Amniotic stem cell (primary cell): Measurements from ENCODE around the gene LUZP2.

Experiments used
- DNase-seq: peaks from one replicate; lab custom pipeline; 2025; lab: John Stamatoyannopoulos, UW

LUZP2 gene

DNA sequence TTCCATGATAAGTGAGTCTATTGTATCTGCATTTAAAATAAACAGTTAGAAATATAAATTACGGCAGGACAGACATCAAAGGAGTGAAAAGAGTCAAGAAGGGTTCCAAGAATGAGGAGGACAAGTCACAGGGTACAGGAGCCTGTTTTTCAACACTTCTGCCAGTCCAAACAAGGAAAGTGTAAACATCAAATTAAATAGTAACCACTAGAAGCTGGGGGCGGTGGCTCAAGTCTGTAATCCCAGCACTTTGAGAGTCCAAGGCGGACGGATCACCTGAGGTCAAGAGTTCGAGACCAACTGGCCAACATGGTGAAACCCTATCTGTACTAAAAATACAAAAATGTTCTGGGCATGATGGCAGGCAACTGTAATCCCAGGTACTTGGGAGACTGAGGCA is 219.6 kb downstream of the LUZP2 start:
- no peak for DNase-seq

DNA sequence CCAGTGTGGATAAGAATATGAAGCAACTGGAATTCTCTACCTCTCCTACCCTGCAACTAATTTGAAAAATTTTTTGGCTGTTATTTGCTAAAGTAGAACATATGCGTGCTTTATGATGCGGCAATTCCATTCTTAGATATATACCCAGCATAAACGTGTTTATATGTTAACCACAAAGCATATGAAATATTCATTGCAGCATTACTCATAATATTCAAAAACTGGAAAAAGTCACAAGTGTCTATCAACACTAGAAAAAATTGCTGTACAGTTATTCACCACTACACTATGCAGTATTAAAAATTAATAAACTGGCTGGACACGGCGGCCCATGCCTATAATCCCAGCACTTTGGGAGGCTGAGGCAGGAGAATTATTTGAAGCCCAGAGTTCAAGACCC is 226.4 kb downstream of the LUZP2 start:
- DNase-seq, result no peak

DNA sequence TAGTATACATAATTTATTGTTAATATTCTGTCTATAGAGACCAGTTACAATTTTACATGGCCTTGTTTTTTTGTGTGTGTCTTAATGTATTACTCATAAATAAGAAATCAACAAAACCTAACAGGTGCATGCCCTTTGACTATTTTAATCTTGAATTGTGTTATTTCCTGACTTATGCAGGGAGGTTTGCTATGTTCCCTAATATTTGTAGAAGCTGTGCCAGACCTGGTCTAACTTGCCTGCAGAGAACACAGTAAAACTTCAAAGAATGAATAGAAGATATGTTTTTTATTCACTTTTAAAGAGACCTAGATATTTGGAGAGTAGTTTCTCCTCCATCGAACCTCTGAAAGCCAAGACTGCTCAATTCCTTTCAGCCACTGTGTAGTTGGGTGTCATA is 234.7 kb downstream of the LUZP2 start:
- DNase-seq, result no peak

DNA sequence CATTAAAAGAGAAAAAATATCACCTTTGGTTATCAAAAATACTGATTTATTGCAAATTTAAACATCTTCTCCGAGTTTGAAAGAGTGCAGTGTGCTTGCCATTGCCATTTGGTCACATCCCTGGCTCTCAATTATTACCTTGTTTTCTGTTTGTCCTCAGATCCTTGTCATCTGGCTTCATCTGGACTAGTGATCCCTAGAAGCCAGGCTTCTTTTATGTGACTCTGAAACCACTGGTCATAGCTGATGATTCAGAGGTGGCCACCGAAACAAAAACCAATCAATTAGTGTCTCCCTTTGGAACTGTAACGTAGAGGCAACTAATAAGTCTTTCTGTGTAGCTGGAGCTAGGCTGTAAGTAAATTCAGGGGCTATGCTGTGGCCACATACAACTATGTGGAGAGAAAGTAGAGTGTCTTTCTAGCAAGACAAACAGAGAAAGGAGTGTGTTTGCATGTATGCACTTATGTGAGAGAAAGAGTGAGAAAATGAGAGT is 237.9 kb downstream of the LUZP2 start:
- DNase-seq, result no peak

DNA sequence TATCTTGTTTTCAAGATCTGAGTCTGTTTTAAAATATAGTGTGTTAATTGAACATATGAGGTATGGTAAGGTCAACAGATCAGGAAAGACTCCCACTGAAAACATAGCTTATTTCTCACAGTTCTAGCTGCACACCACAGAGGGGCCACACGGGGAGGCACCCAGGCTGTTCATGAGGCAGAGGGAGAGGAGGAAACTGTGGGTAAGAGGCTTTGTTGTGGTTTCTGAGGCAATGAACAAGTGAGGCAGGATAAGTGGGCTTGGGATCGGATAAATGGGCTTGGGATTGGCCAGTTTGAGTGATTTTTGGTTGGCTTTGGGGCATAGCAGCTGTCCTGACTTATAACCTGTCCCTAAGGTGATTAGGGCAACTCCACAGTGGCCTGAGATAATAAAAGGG is 242.1 kb downstream of the LUZP2 start:
- DNase-seq, result no peak

DNA sequence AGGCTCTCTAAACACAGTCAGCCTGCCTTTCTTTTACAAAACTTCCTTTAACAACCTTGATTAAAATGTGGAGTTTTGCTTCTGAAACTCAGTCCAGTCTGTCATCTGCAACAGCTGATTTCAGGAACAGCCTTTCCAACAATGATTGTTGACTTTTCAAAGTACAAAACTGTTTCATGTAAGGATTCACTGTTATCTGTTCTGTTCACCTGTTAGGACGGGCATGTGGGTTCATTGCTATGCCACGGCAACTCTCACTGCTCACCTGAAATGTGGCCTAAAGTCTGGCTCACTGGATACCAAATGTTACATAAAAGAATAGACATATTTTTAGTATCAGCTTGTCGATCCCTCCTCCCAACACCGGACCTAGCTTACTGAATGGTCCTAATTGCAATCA is 242.8 kb downstream of the LUZP2 start:
- DNase-seq, result no peak

DNA sequence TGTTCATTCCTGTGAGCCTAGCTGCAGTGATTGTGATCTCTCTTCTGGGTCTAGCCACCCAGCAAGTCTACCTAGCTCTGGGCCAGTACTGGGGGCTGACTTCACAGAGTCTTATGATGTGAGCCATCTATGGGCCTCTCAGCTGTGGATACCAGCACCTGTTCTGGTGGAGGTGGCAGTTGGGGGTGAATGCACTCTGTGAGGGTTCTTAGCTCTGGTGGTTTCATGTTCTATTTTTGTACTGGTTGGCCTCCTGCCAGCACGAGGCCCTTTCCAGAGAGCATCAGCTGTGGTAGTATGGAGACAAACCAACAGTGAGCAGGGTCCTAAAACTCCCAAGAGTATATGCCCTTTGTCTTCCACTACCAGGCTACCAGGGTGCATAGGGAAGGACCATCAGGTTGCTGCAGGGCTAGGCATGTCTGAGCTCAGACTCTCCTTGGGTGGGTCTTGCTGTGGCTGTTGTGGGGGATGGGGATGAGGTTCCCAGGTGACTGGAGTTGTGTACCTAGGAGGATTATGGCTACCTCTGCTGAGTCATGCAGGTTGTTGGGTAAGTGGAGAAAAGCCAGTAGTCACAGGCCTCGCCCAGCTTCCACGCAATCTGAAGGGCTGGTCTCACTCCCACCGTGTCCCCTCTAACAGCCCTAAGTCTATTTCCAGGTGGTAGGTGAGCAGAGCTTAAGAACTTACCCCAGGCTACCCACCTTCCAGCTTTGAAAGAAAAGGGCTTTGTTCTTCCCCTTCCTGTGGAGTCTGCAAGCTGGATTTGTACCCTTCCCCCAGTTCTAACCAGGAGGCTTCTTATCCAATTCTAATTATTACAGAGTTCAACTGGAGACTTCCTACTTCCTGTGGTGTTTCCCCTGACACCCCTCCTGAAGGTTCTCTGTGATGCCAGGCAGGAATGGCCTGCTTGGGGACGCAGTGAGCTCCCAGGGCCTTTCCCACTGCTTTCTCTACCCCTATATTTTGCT is 250.7 kb downstream of the LUZP2 start:
- no peak for DNase-seq

DNA sequence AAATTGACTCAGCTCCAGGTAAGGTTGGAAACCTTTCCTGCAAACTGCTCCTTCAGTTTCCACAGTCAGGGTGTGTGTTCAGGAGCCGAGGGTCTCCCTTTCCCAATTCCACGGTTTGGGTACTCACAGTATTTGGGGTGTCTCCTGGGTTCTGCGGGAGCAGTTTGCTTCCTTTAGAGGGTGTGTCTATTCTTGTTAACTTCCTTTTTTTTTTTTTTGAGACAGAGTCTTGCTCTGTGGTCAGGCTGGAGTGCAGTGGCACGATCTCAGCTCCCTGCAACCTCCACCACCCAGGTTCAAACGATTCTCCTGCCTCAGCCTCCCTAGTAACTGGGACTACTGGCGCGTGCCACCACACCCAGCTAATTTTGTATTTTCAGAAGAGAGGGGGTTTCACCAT is 251.4 kb downstream of the LUZP2 start:
- DNase-seq, result no peak

DNA sequence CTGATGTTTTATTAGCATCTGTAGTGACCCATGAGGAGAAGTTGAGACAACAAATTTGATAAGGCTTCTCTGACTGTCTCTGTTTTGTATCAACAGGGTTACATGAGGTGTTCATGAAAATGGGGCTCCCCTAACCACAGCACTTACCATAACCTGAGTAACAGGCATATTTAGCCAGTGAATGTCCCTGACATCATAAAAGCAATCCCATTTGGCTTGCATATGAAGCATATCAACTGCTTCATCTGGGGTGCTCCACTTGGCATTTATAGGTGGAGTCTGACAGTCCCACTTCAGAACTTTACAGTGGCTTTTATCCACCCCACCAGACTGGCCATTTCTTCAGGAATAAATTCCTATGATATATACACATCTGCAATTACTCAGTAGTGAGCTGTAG is 257.6 kb downstream of the LUZP2 start:
- DNase-seq, result no peak

DNA sequence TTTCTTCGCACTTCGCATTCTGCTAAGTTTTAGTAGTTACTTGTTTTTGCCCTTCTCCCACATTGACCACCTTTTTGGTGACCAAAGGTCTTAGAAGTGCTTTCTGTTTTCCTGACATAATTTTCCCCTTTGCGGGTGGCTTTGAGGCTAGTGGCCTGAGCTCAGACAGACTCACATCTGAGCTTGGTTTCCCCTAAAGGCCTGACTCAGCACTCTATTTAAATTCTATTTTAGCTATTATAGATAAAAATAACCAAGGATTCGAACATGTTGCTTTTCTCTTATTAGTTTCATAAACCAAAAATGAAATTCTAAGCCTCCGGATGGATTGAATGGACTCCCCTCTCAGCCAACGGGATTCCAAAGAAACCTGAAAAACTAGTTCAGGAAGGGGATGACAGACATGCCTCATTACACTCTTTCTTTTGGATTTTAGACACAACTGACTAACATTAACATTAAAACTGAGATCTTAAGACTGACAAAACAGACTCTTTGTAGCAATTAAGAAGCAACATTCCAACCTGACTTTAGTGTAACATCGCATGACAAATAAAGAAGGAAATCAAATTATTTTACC is 258.5 kb downstream of the LUZP2 start:
- DNase-seq, result no peak

DNA sequence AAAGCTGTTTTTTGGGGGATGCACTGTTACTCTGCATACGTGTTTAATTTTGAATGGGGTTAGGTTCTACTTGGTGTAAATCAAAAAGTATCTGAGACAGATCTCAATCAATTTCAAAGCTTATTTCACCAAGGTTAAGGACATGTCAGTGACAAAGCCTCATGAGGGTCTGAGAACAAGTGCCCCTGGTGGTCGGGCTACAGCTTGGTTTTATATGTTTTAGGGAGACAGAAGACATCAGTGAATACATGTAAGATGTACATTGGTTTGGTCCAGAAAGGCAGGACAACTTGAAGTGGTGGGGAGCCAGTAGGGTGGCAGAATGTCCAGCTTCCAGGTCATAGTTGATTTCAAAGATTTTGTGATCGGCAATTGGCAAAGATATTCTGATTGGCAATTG is 262.9 kb downstream of the LUZP2 start:
- no peak for DNase-seq

DNA sequence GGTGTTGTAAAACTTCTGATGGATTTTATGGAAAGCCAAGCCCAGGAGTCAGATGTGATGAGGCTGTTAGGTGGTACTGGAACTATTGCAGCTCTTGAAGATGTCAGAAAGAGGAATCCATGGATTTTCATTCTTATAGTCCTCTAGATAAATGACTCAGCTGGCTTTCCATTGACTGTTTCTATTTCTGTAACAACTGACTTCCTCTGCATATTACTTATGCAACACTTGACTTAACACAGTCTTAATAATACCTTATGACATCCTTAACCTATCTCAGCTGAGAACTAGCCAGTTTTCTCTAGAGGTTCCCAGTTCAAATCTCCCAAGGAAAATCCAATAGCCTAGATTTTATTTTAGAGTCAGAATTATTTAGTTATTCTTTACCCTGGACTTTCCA is 263.8 kb downstream of the LUZP2 start:
- DNase-seq, result no peak

DNA sequence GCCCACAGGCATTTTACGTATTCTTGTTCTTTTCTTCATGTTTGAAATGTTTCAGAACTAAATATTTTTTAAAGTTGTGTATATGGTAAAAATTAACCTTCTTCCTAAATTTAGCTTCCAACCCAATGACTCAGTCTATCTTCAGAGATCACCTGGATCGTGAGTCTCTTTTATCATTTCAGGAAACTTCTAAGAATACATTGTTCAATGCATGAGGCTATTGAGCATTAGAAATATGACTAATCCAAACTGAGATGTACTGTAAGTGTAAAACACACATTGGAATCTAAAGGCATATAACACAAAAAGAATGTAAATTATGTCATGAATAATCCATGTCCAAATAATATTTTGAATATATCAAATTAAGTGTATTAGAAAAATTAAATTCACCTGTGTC is 265.2 kb downstream of the LUZP2 start:
- DNase-seq, result no peak

DNA sequence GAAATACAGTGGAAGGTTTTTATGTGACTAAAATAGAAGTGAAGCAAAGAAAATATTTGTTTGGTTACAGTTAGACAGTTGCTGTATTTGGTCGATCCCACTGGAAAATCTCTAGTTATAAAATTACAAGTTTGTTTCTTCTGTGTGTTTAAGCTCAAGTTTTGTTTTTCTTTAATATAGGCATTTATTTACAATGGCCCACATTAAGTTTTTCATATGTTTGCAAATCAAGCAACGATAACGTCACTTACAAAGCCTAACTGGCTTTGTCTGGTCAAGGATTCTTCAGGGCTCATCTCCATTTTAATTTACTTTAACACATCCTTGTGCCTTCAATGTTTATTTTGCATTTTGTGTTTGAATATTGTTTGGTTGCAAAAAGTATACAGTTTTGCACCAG is 270.6 kb downstream of the LUZP2 start:
- DNase-seq, result no peak

DNA sequence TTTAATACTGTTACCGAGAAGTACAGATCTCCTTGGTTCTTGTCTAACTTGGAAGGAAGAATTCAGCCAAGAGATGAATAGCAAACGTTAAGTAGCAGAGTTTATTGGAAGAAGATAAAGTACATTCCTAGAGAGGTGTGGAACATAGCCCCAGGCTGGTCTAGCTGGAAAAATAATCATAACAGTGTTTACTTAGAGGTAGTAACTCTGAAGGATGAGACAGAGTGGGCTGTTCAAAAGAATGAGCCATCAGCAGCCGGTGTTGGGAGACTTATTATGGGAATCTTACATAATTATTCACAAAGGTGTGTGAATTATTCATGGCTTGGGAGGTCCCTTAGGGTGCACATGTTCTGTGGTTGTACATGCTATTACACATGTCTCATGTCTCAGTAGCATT is 276.5 kb downstream of the LUZP2 start:
- no peak for DNase-seq

DNA sequence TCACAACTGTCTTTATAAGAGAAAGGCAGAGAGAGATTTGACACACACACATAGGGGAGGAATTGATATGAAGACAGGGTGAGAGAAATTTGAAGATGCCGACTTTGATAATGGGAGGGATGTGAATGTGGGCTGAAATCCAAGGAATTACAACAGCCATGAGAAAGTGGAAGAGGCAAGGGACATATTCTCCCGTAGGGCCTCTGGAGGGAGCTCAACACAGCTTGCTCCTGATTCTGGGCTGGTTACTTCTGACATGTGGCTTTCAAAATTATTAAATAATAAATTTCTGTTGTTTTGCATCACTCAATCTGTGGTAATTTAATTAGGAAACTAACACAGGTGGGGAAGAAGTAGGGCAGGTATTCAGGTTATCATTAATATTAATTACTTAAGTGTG is 282.9 kb downstream of the LUZP2 start:
- no peak for DNase-seq

DNA sequence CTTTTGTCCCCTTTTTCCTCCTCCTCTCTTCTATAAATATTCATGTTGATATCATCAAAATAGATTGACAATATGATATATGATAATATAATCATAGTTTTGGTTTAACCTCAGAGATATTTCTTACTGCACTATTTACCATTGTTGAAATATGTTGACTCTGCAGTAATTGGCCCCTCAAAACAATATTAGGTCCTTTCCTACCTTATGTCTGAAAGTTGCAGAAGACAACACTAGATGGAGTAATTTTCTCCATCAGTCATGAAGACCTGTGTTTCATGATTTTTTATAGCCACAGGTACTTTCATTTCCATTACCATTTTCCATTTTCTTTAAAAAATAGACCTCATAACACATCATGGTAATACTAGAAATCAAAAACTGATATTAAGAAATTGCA is 284.4 kb downstream of the LUZP2 start:
- DNase-seq, result no peak

DNA sequence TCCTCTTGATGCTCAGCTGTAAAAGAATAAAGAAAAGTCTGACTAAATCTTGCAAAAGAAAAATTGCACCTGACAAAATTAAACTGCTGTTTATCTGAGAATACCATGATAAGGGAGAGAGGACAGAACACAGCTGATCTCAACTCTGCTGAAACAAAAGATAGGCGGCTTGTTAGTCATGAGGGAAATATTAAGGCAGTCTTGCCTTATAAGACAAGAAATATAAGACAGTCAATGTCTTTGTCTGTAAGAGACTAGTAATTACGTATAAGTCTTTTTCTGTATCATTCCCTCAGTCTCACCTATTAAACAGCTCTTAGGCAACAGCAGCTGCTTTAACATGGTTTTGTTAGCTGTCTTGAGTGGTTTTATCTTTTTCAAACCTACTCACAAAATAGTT is 296.6 kb downstream of the LUZP2 start:
- no peak for DNase-seq

DNA sequence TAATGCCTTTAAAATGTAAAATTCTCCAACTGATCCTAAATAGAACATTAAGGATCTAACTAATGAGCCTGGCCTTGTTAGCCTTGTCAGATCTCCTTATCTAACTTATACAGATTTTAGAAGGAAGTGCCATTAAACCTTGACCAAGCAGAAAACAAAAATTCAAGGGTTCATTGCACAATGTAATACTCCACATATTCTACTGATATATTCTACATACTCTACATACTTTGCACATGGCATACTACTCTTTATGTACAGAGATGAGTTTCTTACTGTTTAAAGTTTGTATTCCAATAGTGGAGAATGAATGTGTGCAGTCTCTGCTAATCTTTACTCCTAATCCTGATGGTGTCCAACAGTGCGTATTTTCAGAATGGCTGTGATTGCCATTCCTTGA is 297.2 kb downstream of the LUZP2 start:
- DNase-seq, result no peak

DNA sequence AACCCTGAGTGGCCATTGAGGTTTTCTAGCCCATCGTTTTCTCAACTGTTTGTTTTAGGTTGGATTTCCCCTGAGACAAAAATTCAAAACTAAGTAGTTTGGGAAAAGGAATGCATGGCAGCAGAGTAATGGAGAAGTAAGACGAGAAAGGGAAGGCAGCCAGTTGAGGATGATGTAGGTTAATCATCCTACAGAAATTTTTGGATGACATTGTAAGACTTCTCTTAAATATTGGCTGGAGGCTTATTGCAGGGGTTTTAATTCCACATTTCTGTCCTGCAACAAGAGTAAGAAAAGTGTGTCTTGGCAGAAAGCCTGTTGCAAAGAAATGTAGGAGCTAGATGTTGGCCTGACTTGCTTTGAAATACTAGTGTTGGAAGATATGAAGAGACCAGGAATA is 308.8 kb downstream of the LUZP2 start:
- DNase-seq, result no peak

DNA sequence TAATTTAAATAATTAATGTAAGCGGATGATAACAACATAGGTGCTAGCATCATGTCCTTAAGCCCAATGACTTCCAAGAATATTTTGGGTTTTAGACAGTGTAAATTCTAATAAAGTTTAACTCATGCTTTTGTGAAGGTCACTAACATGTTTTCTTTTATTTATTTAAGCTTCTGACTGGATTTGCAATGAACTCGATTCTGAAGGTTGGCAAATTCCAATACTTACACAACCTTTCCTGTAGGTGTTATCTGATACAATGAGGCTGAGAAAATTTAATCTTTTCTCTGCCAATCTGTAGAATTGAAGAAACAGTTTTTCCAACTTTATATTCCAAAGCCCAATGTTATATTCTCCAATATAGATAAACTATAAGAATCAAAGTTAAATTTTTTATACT is 311.3 kb downstream of the LUZP2 start:
- DNase-seq, result no peak

DNA sequence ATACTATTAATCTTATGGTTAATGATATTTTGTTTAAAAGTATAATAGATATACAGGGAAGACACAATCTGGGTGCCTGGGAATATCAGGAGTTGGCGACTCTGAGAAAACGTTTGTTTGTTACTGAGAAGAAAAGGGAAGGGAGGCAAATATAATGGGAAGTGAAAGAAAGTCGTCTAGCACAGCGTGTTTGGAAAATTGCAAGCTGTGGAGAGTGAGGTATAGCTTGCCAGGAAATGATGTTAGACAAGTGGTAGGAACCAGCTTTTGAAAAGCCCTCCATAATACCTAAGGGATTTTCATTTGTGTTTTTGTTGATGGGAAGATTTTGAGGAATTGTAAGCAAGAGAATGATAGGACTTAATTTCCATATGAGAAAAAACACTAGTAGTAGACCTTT is 322.2 kb downstream of the LUZP2 start:
- no peak for DNase-seq

DNA sequence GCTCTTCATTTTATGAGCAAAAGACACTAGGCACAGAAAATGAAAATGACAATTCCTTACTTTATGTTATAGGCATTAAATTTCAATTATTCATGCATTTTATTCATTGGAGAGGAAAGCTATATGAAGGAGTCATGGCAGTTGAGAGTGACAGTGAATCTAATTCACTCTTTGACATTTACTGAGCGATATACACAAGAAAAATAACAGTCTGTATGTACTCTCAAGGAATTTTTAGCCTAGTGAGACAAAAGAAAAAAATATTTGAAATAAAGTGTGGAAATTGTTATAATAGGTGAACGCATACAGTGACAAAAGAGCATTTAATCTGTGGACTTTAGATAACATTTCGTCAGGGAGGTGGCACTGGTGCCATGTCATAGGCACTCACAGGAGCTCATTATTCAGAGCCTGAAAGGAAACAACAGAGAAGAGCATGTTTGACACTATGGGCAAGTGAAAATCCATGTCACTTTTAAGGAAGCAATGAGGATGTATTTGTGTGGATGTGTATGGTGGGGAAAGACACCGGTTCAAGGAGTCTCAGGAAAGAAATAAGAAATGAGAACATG is 323.1 kb downstream of the LUZP2 start:
- DNase-seq, result no peak
